ENCODE measurements around the gene GRIK1. TPM values are rescaled to one million over a fixed set of nuclear protein-coding genes. Genes with fewer than 3 reads are reported as not detected.

Gene GRIK1
- total RNA-seq, 1 experiment from 2014 or later, result 0.09 TPM

GRCh38 chr21:29504751-29505321 lies 435.0 kb downstream of the GRIK1 start (continued):
- TF ChIP-seq SMAD4 (CRISPR knock-in tag; IDR thresholded peaks at IDR 0.05), result no peak
- no peak for TF ChIP-seq ZNF232 (CRISPR knock-in tag; IDR thresholded peaks at IDR 0.05)

- ATAC-seq (no peak), DNase-seq (ENCODE audit: low spot score) (no peak)
- POLR2A ChIA-PET, result no interaction called here
- Mint-ChIP-seq H3K4me1 (no peaks in the 10 kb centered on the region), H3K27me3 (ENCODE audit: low read depth) (no peaks in the 10 kb centered on the region), H3K36me3 (peaks cover 21% of the 10 kb centered on the region), H3K4me3 (no peak overlapping the region), H3K9me3 (peaks cover 37% of the 10 kb centered on the region), H3K27ac (no peak overlapping the region)
- TF ChIP-seq USF1 (CRISPR knock-in tag; IDR thresholded peaks at IDR 0.05) (no peak), NR2C2 (CRISPR knock-in tag; IDR thresholded peaks at IDR 0.05) (no peak), MYBL2 (CRISPR knock-in tag; IDR thresholded peaks at IDR 0.05) (no peak), ZMAT4 (CRISPR knock-in tag; IDR thresholded peaks at IDR 0.05) (no peak), CBFB (CRISPR knock-in tag; IDR thresholded peaks at IDR 0.05; ENCODE audit: low read depth) (no peak), ZSCAN18 (CRISPR knock-in tag; IDR thresholded peaks at IDR 0.05) (no peak), USF2 (CRISPR knock-in tag; IDR thresholded peaks at IDR 0.05) (no peak), TEAD1 (CRISPR knock-in tag; IDR thresholded peaks at IDR 0.05) (no peak), JUN (CRISPR knock-in tag; IDR thresholded peaks at IDR 0.05) (no peak), NR1H2 (CRISPR knock-in tag; IDR thresholded peaks at IDR 0.05) (no peak), ERG (CRISPR knock-in tag; IDR thresholded peaks at IDR 0.05) (no peak), PRDM15 (CRISPR knock-in tag; IDR thresholded peaks at IDR 0.05) (no peak), SOX15 (CRISPR knock-in tag; IDR thresholded peaks at IDR 0.05) (no peak), KAT7 (CRISPR knock-in tag; IDR thresholded peaks at IDR 0.05; ENCODE audit: borderline replicate concordance) (no peak), GTF2I (CRISPR knock-in tag; conservative IDR thresholded peaks at IDR 0.05) (no peak), TEAD4 (CRISPR knock-in tag; IDR thresholded peaks at IDR 0.05) (no peak), E2F5 (CRISPR knock-in tag; IDR thresholded peaks at IDR 0.05) (no peak), EMX1 (CRISPR knock-in tag; IDR thresholded peaks at IDR 0.05) (no peak), SMAD4 (CRISPR knock-in tag; IDR thresholded peaks at IDR 0.05) (no peak)
- CTCF ChIA-PET, result interaction anchor here (0.7 kb wide), 1 partner anchor 348 kb away, joined by 3 read pairs; no protein-coding TSS in a partner anchor
Measured at GRCh38 chr21:29501451-29501850, 438.3 kb downstream of the GRIK1 start.
